GM12874 (cell line): ENCODE measurements around the gene SMIM45.

ENCODE experiments used
- TF ChIP-seq, protein P1 (sequence below): IDR thresholded peaks from 2 replicates; pipeline ENCODE4 v1.5.1; 2011; ENCODE audit warnings: low read depth, mild to moderate bottlenecking, control low read depth, low read length, moderate library complexity; ENCODE audit not compliant: insufficient read depth

Gene SMIM45

GRCh38 chr22:41964112-41964491, 12.2 kb downstream of the SMIM45 start:
- TF ChIP-seq, protein P1, sequence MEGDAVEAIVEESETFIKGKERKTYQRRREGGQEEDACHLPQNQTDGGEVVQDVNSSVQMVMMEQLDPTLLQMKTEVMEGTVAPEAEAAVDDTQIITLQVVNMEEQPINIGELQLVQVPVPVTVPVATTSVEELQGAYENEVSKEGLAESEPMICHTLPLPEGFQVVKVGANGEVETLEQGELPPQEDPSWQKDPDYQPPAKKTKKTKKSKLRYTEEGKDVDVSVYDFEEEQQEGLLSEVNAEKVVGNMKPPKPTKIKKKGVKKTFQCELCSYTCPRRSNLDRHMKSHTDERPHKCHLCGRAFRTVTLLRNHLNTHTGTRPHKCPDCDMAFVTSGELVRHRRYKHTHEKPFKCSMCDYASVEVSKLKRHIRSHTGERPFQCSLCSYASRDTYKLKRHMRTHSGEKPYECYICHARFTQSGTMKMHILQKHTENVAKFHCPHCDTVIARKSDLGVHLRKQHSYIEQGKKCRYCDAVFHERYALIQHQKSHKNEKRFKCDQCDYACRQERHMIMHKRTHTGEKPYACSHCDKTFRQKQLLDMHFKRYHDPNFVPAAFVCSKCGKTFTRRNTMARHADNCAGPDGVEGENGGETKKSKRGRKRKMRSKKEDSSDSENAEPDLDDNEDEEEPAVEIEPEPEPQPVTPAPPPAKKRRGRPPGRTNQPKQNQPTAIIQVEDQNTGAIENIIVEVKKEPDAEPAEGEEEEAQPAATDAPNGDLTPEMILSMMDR: no peak

- TF ChIP-seq, protein P1: no peak
These were observed 14.3 kb downstream of the SMIM45 start for GRCh38 chr22:41966225-41966606.

DNA sequence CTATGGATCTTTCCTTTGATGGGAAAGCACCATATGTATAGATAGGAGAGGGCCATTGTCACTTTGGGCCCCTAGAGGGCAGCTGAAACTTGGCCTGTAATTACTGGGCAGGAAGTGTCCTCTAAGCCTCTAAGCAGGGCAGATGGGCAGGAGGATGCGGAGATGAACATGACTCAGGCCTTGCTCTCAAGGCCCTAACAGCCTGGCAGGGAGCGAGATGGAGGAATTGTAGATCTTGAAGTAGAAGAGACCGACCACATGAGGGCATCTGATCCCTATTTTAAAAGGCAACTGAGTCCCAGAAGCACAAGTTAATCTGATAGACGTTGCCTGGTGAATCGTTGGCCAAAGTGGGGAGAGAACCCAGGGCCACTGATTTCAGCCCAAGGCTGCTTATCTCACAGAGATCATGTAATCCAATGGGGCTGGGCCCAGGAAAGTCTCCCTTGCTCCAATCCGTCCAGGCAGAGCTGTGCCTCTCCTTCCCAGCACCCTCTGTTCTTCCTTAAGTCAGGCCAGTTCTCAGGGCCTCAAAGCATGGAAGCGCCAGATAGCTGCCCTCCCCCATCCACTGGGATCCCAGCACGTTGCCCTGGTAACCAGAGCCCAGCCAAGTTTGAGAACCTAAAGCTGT, 14.8 kb downstream of the SMIM45 start:
- TF ChIP-seq, protein P1: peak; percentile 39; the same call in 1 of the 2 replicates

DNA sequence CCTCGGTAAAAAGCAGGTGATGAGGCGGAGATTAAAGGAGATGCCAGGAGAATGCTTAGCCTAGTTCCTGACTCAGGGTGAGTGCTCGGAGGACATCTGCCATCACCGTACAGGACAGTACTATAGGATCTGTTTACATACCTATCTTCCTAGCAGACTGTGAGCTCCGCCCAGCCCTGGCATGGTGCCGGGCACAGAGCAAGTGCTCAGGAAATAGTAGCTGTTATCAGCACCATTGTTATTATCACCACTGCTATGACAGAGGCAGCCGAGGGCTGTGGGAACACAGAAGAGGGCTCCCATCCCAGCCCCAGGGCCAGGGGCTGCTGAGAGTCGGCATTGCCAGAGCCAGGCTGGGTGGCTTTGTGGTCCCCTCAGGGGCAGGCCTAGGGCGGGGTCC, 16.7 kb downstream of the SMIM45 start:
- TF ChIP-seq, protein P1: no peak

DNA sequence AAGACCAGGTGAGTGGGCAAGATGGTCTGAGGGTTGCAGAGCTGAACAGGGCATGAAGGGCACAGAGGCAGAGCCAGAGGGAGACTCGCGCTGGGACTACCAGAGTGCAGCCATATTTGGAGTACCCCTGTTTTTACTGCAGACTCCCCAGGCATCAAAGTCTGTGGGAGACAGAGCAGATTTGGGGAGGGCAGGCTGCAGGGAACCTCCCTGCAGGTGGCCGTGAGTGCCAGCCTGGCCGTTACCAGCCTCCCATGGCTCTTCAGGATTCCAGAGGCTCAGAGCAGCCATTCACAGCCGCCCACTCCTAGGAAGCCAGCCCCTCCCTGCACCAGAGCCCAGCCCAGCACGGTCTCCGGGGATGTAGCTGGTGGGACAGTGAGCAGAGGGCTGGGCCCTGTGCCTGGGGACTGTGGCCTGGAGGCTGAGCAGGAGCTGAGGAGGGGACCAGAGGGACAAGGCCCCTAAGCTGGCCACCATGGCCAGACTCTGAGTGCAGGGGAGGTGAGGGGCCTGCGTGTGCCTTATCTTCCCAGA, 17.2 kb downstream of the SMIM45 start, which contains the start of gene SEPTIN3:
TSS of gene SEPTIN3 (plus strand) at position 334 of the 537 bp plus-strand sequence. CDS start 2,050 bp downstream, outside the sequence.
- TF ChIP-seq, protein P1: no peak

DNA sequence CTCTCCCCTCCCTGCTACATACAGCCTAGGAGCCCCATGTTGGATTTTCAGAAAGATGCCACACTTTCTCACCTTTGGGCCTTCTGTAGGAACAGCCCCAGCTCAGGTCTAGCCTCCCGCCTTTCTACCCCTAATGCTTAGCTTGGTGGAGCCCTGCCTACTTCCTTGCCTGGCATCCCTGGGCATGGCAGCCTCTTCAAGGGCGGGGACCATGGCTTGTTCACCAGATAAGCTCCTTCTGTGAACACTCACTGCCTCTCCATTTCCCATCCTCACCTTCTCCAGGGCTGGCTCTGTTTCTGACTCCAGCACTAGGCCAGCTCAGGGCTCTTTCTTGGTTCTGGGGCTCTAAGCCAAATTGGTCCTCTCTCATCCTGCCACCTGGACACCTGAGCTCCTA, 18.7 kb downstream of the SMIM45 start:
- TF ChIP-seq, protein P1: no peak

- TF ChIP-seq, protein P1: no peak
These were observed 19.5 kb downstream of the SMIM45 start for GRCh38 chr22:41971431-41971830.
